NB4 (cell line): ENCODE measurements around the gene BICDL1.
"Not testable (repeated sequence)": the region's sequence is repeated elsewhere in the genome, so short reads cannot be mapped to it uniquely, and the experiment has no call there.

Experiments
- DNase-seq: peaks from one replicate; pipeline ENCODE4 v3.0.0; 2010; ENCODE audit warnings: low read depth
- H3K4me3 ChIP-seq: one replicate; pipeline ENCODE4 v1.5.1; 2011; ENCODE audit warnings: mild to moderate bottlenecking, low read depth, low read length, moderate library complexity
- CTCF ChIP-seq: IDR thresholded peaks from one replicate; pipeline ENCODE4 v1.5.1; 2012; ENCODE audit warnings: low read depth, low read length
- MYC ChIP-seq: IDR thresholded peaks from 2 replicates; pipeline ENCODE4 v1.6.1; 2011; ENCODE audit warnings: low read depth, low read length
- POLR2A ChIP-seq: IDR thresholded peaks from 2 replicates; pipeline ENCODE4 v1.6.1; 2011; ENCODE audit warnings: mild to moderate bottlenecking; ENCODE audit not compliant: insufficient read length; ENCODE audit errors: extremely low read depth
- TF ChIP-seq, protein P1 (sequence below): IDR thresholded peaks from 2 replicates; pipeline ENCODE4 v1.6.1; 2011; ENCODE audit warnings: low read depth, low read length

Gene BICDL1

GRCh38 chr12:119956047-119956446, 33.0 kb upstream of the BICDL1 start:
- DNase-seq: peak; percentile 14
- TF ChIP-seq MYC (no peak), CTCF (peak; percentile 9)

GRCh38 chr12:119957135-119957534, 31.9 kb upstream of the BICDL1 start:
- no peak overlapping the region for H3K4me3 ChIP-seq
- no peak for DNase-seq
- no peak for TF ChIP-seq CTCF
- no peak for TF ChIP-seq MYC
- TF ChIP-seq, protein P1, sequence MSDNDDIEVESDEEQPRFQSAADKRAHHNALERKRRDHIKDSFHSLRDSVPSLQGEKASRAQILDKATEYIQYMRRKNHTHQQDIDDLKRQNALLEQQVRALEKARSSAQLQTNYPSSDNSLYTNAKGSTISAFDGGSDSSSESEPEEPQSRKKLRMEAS: no peak
- TF ChIP-seq POLR2A: no peak

More at GRCh38 chr12:119956047-119956446, 33.0 kb upstream of the BICDL1 start:
- no peak overlapping the region for H3K4me3 ChIP-seq

- TF ChIP-seq, protein P1: no peak
- no peak for TF ChIP-seq CTCF
- no peak for TF ChIP-seq MYC
- TF ChIP-seq POLR2A: no peak
- no peak for DNase-seq
- H3K4me3 ChIP-seq: no peak overlapping the region
Measured at GRCh38 chr12:119959435-119959834, 29.6 kb upstream of the BICDL1 start.

DNA sequence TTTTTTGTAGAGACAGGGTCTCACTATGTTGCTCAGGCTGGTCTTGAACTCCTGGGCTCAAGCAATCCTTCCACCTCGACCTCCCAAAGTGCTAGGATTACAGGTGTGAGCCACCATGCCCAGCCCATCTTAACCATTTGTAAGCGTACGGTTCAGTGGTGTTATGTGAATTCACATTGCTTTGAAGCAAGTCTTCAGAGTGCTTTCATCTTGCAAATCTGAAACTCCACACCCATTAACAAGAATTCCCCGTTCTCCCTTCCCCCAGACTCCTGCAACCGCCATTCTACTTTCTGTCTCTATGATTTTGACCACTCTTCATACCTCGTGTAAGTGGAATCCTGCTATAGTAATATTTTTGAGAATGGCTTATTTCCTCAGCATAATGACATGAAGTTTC, 24.9 kb upstream of the BICDL1 start:
- DNase-seq: no peak
- H3K4me3 ChIP-seq: no peak overlapping the region
- no peak for TF ChIP-seq CTCF
- no peak for TF ChIP-seq MYC
- TF ChIP-seq, protein P1: no peak
- TF ChIP-seq POLR2A: no peak

DNA sequence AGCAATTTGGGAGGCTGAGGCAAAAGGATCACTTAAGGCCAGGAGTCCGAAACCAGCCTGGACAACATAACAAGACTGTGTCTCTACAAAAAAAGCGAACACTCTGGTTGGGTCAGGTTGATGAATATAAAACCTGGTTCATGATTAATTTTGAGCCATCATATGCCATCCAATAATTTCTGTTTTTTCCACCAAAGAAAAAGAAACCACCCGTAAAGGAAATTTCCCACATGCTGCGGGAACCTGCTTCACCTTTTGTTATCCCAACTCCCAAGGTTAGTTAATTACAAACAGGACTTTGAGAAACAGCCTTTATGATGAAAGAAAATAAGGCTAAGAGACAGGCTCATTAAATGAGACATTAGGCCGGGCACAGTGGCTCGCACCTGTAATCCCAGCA, 24.1 kb upstream of the BICDL1 start:
- H3K4me3 ChIP-seq: no peak overlapping the region
- no peak for DNase-seq
- TF ChIP-seq POLR2A: no peak
- TF ChIP-seq CTCF: no peak
- no peak for TF ChIP-seq MYC
- TF ChIP-seq, protein P1: no peak

GRCh38 chr12:119980242-119980641, 8.8 kb upstream of the BICDL1 start:
- no peak for DNase-seq
- TF ChIP-seq MYC: no peak
- H3K4me3 ChIP-seq: no peak overlapping the region

GRCh38 chr12:119980702-119981101, 8.3 kb upstream of the BICDL1 start:
- not testable (repeated sequence) for H3K4me3 ChIP-seq, DNase-seq
